ENCODE measurements around the gene MMP25.

DNA sequence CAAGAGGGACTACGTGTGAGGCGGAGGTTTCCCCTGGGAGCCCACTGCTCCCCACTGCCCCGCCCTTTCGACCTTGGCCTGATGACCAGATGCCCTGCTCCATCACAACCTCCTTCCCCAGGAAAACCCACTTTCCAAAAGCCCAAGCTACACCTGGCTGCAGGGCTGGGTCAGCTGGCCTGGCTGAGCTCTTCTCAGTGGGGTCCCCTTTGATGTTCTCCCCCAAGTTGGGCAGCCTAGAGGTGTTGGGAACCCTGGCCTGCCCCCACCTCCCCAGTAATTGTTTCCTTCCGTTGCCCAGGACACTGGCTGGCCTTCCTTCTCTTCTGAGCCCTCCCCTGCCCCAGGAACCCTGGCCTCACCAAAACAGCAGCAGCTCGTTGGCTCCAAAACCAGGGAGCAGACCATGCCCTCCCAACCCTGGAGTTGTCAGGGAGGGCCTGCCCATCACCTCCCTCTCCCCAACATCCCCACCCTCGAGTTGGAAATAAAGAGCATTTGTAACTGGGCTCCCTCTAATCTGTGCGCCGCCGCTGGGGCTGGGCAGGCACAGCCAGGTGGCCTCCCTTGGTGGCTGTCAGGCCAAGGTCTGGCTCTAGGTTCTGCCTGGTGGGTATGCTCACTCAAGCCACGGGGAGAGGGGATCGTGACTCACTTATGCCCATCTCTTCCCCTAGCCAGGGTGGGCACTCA lies 32.2 kb upstream of the MMP25 start:
- TF ChIP-seq, protein P1, sequence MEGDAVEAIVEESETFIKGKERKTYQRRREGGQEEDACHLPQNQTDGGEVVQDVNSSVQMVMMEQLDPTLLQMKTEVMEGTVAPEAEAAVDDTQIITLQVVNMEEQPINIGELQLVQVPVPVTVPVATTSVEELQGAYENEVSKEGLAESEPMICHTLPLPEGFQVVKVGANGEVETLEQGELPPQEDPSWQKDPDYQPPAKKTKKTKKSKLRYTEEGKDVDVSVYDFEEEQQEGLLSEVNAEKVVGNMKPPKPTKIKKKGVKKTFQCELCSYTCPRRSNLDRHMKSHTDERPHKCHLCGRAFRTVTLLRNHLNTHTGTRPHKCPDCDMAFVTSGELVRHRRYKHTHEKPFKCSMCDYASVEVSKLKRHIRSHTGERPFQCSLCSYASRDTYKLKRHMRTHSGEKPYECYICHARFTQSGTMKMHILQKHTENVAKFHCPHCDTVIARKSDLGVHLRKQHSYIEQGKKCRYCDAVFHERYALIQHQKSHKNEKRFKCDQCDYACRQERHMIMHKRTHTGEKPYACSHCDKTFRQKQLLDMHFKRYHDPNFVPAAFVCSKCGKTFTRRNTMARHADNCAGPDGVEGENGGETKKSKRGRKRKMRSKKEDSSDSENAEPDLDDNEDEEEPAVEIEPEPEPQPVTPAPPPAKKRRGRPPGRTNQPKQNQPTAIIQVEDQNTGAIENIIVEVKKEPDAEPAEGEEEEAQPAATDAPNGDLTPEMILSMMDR (conservative IDR thresholded peaks at IDR 0.05 in 1 of 2, IDR thresholded peaks at IDR 0.05 in 1 of 2; ENCODE audit: extremely low read depth in 1 of 2, insufficient read depth in 1 of 2, low read depth in 1 of 2, low read length in 2 of 2), result no peak
- TF ChIP-seq EZH2 (IDR thresholded peaks at IDR 0.05; ENCODE audit: borderline replicate concordance, low read length), result no peak
